ENCODE results near the gene SFMBT1. TPM values are rescaled to one million over a fixed set of nuclear protein-coding genes. Genes with fewer than 3 reads are reported as not detected.

SFMBT1 gene
- total RNA-seq, 1 experiment from 2014 or later = 15.1 TPM

GRCh38 chr3:52880047-52880446 is 165.8 kb downstream of the SFMBT1 start:
- Histone ChIP-seq H3K27ac (no peak overlapping the region), H3K36me3 (peaks cover 4% of the 10 kb centered on the region; the same call in 1 of the 2 replicates), H3K4me3 (no peak overlapping the region), H3K9me3 (replicated peaks) (no peaks in the 10 kb centered on the region), H3K27me3 (replicated peaks) (no peaks in the 10 kb centered on the region), H3K4me1 (replicated peaks) (no peaks in the 10 kb centered on the region)
- no peak for DNase-seq (ENCODE audit: low read depth in 1 of 2, low spot score in 2 of 2)

GRCh38 chr3:52879581-52879980 is 166.3 kb downstream of the SFMBT1 start:
- H3K4me1 ChIP-seq (replicated peaks) = no peaks in the 10 kb centered on the region
- no peak overlapping the region for H3K27ac ChIP-seq
- H3K27me3 ChIP-seq (replicated peaks) = no peaks in the 10 kb centered on the region
- no peaks in the 10 kb centered on the region; the same call in 1 of the 2 replicates for H3K36me3 ChIP-seq
- H3K4me3 ChIP-seq = no peak overlapping the region
- no peaks in the 10 kb centered on the region for H3K9me3 ChIP-seq (replicated peaks)
- no peak for DNase-seq (ENCODE audit: low read depth in 1 of 2, low spot score in 2 of 2)

- no peaks in the 10 kb centered on the region for H3K9me3 ChIP-seq (replicated peaks)
- no peak overlapping the region for H3K4me3 ChIP-seq
- no peak overlapping the region for H3K27ac ChIP-seq
- H3K36me3 ChIP-seq = no peaks in the 10 kb centered on the region; the same call in 1 of the 2 replicates
- no peaks in the 10 kb centered on the region for H3K27me3 ChIP-seq (replicated peaks)
- no peak for DNase-seq (ENCODE audit: low read depth in 1 of 2, low spot score in 2 of 2)
- H3K4me1 ChIP-seq (replicated peaks) = peaks cover 4% of the 10 kb centered on the region; the same call in 1 of the 2 replicates
Measured at GRCh38 chr3:52879090-52879489, 166.8 kb downstream of the SFMBT1 start.

GRCh38 chr3:52877085-52877484 is 168.8 kb downstream of the SFMBT1 start:
- Histone ChIP-seq H3K9me3 (replicated peaks) (no peaks in the 10 kb centered on the region), H3K4me3 (no peak overlapping the region), H3K4me1 (replicated peaks) (peaks cover 10% of the 10 kb centered on the region; the same call in 1 of the 2 replicates), H3K36me3 (no peaks in the 10 kb centered on the region), H3K27ac (no peak overlapping the region), H3K27me3 (replicated peaks) (no peaks in the 10 kb centered on the region)
- DNase-seq (ENCODE audit: low read depth in 1 of 2, low spot score in 2 of 2) = no peak

- no peak overlapping the region for H3K27ac ChIP-seq
- no peak for DNase-seq (ENCODE audit: low read depth in 1 of 2, low spot score in 2 of 2)
Measured at GRCh38 chr3:52874864-52875587, 170.8 kb downstream of the SFMBT1 start.

GRCh38 chr3:52874160-52874701 is 171.6 kb downstream of the SFMBT1 start:
- Histone ChIP-seq H3K4me1 (replicated peaks) (peaks cover 10% of the 10 kb centered on the region; the same call in 1 of the 2 replicates), H3K4me3 (no peak overlapping the region), H3K27ac (no peak overlapping the region), H3K36me3 (no peaks in the 10 kb centered on the region), H3K9me3 (replicated peaks) (no peaks in the 10 kb centered on the region), H3K27me3 (replicated peaks) (no peaks in the 10 kb centered on the region)
- no peak for DNase-seq (ENCODE audit: low read depth in 1 of 2, low spot score in 2 of 2)

More at GRCh38 chr3:52874864-52875587, 170.8 kb downstream of the SFMBT1 start:
- Histone ChIP-seq H3K27me3 (replicated peaks) (no peaks in the 10 kb centered on the region), H3K4me3 (no peak overlapping the region), H3K9me3 (replicated peaks) (no peaks in the 10 kb centered on the region), H3K36me3 (no peaks in the 10 kb centered on the region), H3K4me1 (replicated peaks) (peaks cover 10% of the 10 kb centered on the region; the same call in 1 of the 2 replicates)

- H3K36me3 ChIP-seq = no peaks in the 10 kb centered on the region
- H3K9me3 ChIP-seq (replicated peaks) = no peaks in the 10 kb centered on the region
- H3K27ac ChIP-seq = no peak overlapping the region
- H3K4me3 ChIP-seq = no peak overlapping the region
- peak in 1 of 2 experiments; percentile 10 for DNase-seq (ENCODE audit: low read depth in 1 of 2, low spot score in 2 of 2)
- H3K4me1 ChIP-seq (replicated peaks) = peaks cover 10% of the 10 kb centered on the region; the same call in 1 of the 2 replicates
- no peaks in the 10 kb centered on the region for H3K27me3 ChIP-seq (replicated peaks)
Measured at GRCh38 chr3:52873433-52874159, 172.3 kb downstream of the SFMBT1 start.

GRCh38 chr3:52872245-52872644 is 173.6 kb downstream of the SFMBT1 start:
- H3K27ac ChIP-seq = no peak overlapping the region
- no peaks in the 10 kb centered on the region for H3K36me3 ChIP-seq
- no peaks in the 10 kb centered on the region for H3K27me3 ChIP-seq (replicated peaks)
- no peak overlapping the region for H3K4me3 ChIP-seq
- no peak for DNase-seq (ENCODE audit: low read depth in 1 of 2, low spot score in 2 of 2)
- H3K4me1 ChIP-seq (replicated peaks) = peaks cover 10% of the 10 kb centered on the region; the same call in 1 of the 2 replicates
- no peaks in the 10 kb centered on the region for H3K9me3 ChIP-seq (replicated peaks)

- Histone ChIP-seq H3K36me3 (no peaks in the 10 kb centered on the region), H3K4me1 (replicated peaks) (peaks cover 10% of the 10 kb centered on the region; the same call in 1 of the 2 replicates), H3K4me3 (no peak overlapping the region), H3K27me3 (replicated peaks) (no peaks in the 10 kb centered on the region), H3K27ac (no peak overlapping the region), H3K9me3 (replicated peaks) (no peaks in the 10 kb centered on the region)
- no peak for DNase-seq (ENCODE audit: low read depth in 1 of 2, low spot score in 2 of 2)
Measured at GRCh38 chr3:52871761-52872160, 174.1 kb downstream of the SFMBT1 start.

- no peak overlapping the region for H3K4me3 ChIP-seq
- H3K9me3 ChIP-seq (replicated peaks) = no peaks in the 10 kb centered on the region
- H3K27me3 ChIP-seq (replicated peaks) = no peaks in the 10 kb centered on the region
- H3K36me3 ChIP-seq = no peaks in the 10 kb centered on the region
- no peak overlapping the region for H3K27ac ChIP-seq
- H3K4me1 ChIP-seq (replicated peaks) = peaks cover 10% of the 10 kb centered on the region; the same call in 1 of the 2 replicates
- no peak for DNase-seq (ENCODE audit: low read depth in 1 of 2, low spot score in 2 of 2)
Measured at GRCh38 chr3:52870471-52870870, 175.4 kb downstream of the SFMBT1 start.

- H3K4me3 ChIP-seq = no peak overlapping the region
- no peak overlapping the region for H3K27ac ChIP-seq
Measured at GRCh38 chr3:52866427-52866826, 179.4 kb downstream of the SFMBT1 start.

GRCh38 chr3:52865994-52866393 is 179.9 kb downstream of the SFMBT1 start:
- Histone ChIP-seq H3K4me3 (no peak overlapping the region), H3K27me3 (replicated peaks) (no peaks in the 10 kb centered on the region), H3K9me3 (replicated peaks) (no peaks in the 10 kb centered on the region), H3K27ac (no peak overlapping the region), H3K36me3 (no peaks in the 10 kb centered on the region), H3K4me1 (replicated peaks) (no peaks in the 10 kb centered on the region)
- no peak for DNase-seq (ENCODE audit: low read depth in 1 of 2, low spot score in 2 of 2)

More at GRCh38 chr3:52866427-52866826, 179.4 kb downstream of the SFMBT1 start:
- Histone ChIP-seq H3K27me3 (replicated peaks) (no peaks in the 10 kb centered on the region), H3K36me3 (no peaks in the 10 kb centered on the region), H3K4me1 (replicated peaks) (no peaks in the 10 kb centered on the region), H3K9me3 (replicated peaks) (no peaks in the 10 kb centered on the region)
- no peak for DNase-seq (ENCODE audit: low read depth in 1 of 2, low spot score in 2 of 2)

- Histone ChIP-seq H3K4me3 (no peak overlapping the region), H3K27me3 (replicated peaks) (no peaks in the 10 kb centered on the region), H3K9me3 (replicated peaks) (no peaks in the 10 kb centered on the region), H3K4me1 (replicated peaks) (no peaks in the 10 kb centered on the region), H3K27ac (no peak overlapping the region), H3K36me3 (no peaks in the 10 kb centered on the region)
- no peak for DNase-seq (ENCODE audit: low read depth in 1 of 2, low spot score in 2 of 2)
Measured at GRCh38 chr3:52860424-52860768, 185.5 kb downstream of the SFMBT1 start.

All from SJSA1 (cell line).